Activated T-cell treated with anti-CD3 and anti-CD28 coated beads, Interleukin-2, amount 50 U/mL, for 4 hours (primary cell): ENCODE results near the gene VIPR2. TPM values are rescaled to one million over a fixed set of nuclear protein-coding genes. Genes with fewer than 3 reads are reported as not detected.
"Not testable (repeated sequence)": the region's sequence is repeated elsewhere in the genome, so short reads cannot be mapped to it uniquely, and the experiment has no call there.

Source experiments
- ATAC-seq, 2 donors: fragments of 200-7000 bp; cut with Tn5 transposase; one replicate each; pipeline ENCODE4 v1.10.0; 2021
- DNase-seq: peaks from one replicate; pipeline ENCODE4 v3.0.0-alpha.2; 2020
- H3K27me3 Mint-ChIP-seq: one replicate; pipeline ENCODE4 v1.8.0; 2021; ENCODE audit warnings: low read depth, mixed read lengths
- H3K36me3 Mint-ChIP-seq: one replicate; pipeline ENCODE4 v1.8.0; 2022; ENCODE audit warnings: mixed read lengths; ENCODE audit not compliant: insufficient read depth
- H3K4me1 Mint-ChIP-seq: one replicate; pipeline ENCODE4 v1.8.0; 2021; ENCODE audit warnings: low read depth, mixed read lengths
- H3K4me3 Mint-ChIP-seq: one replicate; pipeline ENCODE4 v1.8.0; 2021; ENCODE audit warnings: mild to moderate bottlenecking, moderate library complexity, mixed read lengths
- H3K9me3 Mint-ChIP-seq: one replicate; pipeline ENCODE4 v1.8.0; 2021; ENCODE audit warnings: mixed read lengths
- total RNA-seq, 3 donors: library from RNA; stranded (reverse); gene quantifications; one replicate each; pipeline ENCODE4 v1.2.1, GENCODE V29; 2021

Gene VIPR2
- total RNA-seq, 3 donors from 2014 or later, result 0.14 to 0.30 (median 0.26) TPM

DNA sequence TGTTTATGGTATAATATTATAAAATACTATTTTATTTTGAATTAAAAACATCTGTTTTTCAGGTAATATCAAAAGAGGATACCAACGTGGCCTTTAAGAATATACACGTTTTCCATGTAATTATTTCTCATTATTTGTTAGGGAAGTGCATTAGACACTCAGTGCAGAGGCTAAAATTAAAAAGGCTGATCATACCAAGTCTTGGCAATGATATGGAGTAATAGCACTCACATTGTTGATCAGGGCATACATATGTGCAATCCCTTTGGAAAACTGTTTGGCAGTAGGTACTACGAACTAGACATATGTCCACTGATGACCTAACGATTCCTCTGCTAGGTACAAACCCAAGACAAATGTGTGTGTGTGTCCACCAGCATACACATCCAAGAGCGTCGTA lies 20.7 kb upstream of the VIPR2 start:
- DNase-seq (no peak), ATAC-seq (no peak)
- no peak overlapping the region for H3K4me3 Mint-ChIP-seq
- no peaks in the 10 kb centered on the region for H3K27me3 Mint-ChIP-seq
- no peaks in the 10 kb centered on the region for H3K4me1 Mint-ChIP-seq
- H3K9me3 Mint-ChIP-seq, result no peaks in the 10 kb centered on the region
- no peaks in the 10 kb centered on the region for H3K36me3 Mint-ChIP-seq

DNA sequence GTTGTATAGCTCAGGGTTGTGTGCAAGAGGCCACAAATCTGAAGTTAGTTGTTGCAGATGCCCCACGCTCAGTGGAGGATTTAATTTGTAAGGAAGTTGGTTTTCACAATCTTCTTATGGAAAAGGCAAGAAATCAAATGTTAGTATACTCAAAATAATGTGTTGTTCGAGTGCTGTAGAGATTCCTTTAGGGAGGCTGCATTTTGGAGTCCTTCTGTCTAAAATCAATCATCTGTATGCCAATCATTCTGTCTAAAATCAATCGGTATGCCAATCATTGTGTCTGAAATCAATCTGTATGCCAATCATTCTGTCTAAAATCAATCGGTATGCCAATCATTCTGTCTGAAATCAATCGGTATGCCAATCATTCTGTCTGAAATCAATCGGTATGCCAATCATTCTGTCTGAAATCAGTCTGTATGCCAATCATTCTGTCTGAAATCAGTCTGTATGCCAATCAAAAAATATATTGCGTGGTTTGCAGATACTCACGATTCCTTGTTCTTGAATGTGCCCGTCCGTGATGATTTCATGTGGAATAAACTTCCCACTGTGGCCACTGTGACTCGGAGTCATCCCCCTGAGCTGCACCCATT lies 19.1 kb upstream of the VIPR2 start:
- H3K36me3 Mint-ChIP-seq, H3K9me3 Mint-ChIP-seq, H3K4me3 Mint-ChIP-seq, H3K27me3 Mint-ChIP-seq, DNase-seq, H3K4me1 Mint-ChIP-seq, ATAC-seq: not testable (repeated sequence)

DNA sequence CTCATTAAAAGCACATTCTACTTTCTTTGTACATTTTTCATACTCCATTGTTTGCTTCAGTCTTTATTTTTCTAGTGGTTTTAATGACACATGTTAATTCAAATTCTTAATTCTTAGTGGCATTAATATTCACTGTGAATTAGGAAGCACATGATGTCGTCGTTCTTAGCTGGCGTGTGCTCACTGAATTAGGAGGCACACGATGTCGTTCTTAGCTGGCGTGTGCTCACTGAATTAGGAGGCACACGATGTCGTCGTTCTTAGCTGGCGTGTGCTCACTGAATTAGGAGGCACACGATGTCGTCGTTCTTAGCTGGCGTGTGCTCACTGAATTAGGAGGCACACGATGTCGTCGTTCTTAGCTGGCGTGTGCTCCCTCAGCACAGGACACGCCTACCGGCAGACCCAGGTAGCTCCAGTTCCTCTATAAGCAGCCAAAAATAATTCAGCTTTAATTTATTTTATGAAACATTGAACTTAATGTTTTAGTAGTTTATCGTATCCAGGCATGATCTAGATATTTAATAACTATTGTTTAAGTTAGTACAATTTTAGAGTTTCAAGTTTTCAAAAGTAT lies 17.5 kb upstream of the VIPR2 start:
- H3K9me3 Mint-ChIP-seq, ATAC-seq, H3K4me3 Mint-ChIP-seq, DNase-seq, H3K36me3 Mint-ChIP-seq, H3K4me1 Mint-ChIP-seq, H3K27me3 Mint-ChIP-seq: not testable (repeated sequence)

DNA sequence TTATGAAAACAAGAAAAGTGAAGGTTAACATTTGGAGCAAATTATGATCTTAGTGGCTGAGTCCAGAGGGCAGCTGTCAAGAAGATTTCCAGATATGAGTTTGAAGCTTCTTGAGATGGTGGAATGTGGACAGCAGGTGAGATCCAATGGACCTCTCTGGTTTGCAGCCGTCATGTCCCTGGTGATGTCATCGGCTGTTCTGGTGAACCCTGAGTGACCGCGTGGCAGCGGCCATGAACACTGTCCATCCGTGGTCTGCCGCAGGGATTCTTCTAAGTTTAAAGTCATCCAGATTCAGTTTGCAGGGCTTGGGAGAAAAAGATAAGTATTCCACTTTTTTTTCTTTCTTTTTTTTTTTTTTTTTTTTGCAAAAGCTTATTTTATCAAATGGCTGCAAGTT lies 15.8 kb upstream of the VIPR2 start:
- DNase-seq (no peak), ATAC-seq (no peak)
- Mint-ChIP-seq H3K9me3 (no peaks in the 10 kb centered on the region), H3K4me1 (no peaks in the 10 kb centered on the region), H3K27me3 (peaks cover 8% of the 10 kb centered on the region), H3K36me3 (no peaks in the 10 kb centered on the region), H3K4me3 (no peak overlapping the region)

DNA sequence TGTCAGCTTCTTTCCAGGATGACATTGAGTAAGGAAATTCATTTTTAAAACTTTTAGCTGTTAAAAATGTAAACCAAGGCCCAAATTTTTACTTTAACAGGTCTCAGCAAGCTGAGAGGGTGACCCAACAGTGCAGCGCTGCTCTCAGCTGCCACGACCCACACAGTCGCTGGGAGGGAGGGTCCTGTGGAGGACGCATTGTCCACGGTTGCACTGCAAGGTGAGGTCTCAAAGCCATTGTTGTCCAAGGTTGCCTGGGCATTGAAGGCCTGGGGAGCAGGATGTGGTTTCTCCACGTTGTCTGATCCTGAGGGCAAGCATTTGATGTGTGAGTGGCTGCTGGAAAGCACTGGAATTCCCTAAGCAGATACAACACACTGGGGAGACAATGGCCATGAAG lies 15.1 kb upstream of the VIPR2 start:
- Mint-ChIP-seq H3K4me1 (no peaks in the 10 kb centered on the region), H3K9me3 (no peaks in the 10 kb centered on the region), H3K4me3 (no peak overlapping the region), H3K27me3 (peaks cover 8% of the 10 kb centered on the region), H3K36me3 (no peaks in the 10 kb centered on the region)
- ATAC-seq (no peak), DNase-seq (no peak)

DNA sequence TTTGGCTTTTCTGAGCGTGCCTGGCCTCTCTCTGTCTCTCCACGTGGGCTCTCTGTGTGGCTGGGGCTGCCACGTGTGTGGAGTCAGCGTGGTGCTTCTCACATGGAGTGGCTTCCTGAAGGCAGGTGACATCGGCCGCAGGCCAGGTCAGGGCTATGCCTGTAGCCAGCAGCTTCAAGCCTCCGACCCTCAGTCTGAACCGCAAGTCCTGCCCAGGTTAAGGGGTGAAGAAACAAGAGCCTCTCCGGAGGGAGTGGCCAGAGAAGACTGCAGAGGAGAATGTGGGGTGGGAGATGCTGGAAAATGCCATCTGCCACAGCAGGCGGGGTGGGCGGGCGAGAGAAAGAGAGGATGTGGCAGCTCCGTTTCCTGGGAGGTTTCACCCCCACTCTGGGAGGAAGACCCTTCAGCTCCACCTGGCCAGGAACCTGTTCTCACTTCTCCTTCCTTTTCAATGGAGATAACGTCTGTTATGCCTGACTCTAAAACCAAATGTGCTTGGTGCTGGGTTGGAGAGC lies 14.3 kb upstream of the VIPR2 start:
- Mint-ChIP-seq H3K36me3 (no peaks in the 10 kb centered on the region), H3K4me1 (no peaks in the 10 kb centered on the region), H3K4me3 (no peak overlapping the region), H3K9me3 (no peaks in the 10 kb centered on the region), H3K27me3 (peaks cover 8% of the 10 kb centered on the region)
- ATAC-seq (no peak), DNase-seq (no peak)

DNA sequence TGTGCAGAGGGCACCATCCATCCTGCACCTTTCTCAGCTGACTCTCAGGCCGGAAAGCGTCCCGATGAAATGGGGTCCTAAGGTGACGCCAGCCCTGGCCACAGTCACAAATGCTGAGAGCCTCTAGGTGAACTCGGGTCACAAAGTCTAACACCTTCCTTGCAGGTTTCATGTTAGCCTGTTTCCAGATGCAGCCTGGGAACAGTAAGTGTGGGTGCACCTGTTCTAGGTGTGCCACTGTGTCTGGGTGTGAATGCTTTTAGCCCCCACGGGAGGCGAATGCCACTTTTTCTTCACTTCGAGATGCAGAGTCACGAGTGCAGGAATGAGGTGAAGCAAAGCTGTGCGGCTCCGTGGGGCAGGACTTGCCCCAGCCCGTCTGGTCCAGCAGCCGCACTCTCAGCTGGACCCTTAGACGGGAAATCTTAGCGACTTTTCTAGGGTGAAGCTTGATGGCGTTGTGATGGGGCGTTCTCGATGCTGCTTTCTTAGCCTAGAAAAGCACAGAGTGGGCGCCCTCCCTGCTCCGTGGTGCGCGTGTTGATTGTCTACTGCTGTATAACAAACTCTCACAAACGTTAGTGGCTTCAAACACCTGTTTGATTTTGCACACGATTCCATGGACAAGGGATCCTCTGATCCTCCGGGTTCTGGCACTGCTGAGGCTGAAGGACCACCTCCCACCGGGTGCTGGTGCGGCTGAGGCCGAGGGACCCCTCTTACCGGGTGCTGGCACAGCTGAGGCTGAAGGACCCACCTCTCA lies 13.6 kb upstream of the VIPR2 start:
- H3K9me3 Mint-ChIP-seq, result no peaks in the 10 kb centered on the region
- ATAC-seq (no peak), DNase-seq (no peak)
- no peak overlapping the region for H3K4me3 Mint-ChIP-seq
- no peaks in the 10 kb centered on the region for H3K36me3 Mint-ChIP-seq
- H3K4me1 Mint-ChIP-seq, result no peaks in the 10 kb centered on the region
- peaks cover 8% of the 10 kb centered on the region for H3K27me3 Mint-ChIP-seq

DNA sequence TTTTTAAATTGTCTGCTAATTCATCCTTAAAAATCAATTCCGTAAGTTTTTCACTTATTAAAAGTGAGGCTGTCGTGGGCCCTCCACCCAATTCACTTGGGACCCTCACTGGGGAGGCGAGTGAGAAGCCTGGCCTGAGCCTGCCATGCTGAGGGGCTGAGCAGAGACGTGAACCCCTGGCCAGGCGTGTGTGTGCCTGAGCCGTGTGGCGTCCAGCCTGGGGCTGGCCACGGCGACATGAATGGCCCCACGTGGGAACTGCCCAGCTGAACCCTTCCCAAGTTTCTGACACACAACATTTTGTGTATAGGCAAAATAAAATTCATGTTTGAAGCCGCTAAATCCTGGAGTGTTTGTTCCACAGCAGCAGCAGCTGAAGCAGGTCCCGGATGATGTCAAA lies 13.0 kb upstream of the VIPR2 start:
- Mint-ChIP-seq H3K4me1 (no peaks in the 10 kb centered on the region), H3K27me3 (peaks cover 8% of the 10 kb centered on the region), H3K36me3 (no peaks in the 10 kb centered on the region), H3K4me3 (no peak overlapping the region), H3K9me3 (no peaks in the 10 kb centered on the region)
- ATAC-seq (no peak), DNase-seq (no peak)

DNA sequence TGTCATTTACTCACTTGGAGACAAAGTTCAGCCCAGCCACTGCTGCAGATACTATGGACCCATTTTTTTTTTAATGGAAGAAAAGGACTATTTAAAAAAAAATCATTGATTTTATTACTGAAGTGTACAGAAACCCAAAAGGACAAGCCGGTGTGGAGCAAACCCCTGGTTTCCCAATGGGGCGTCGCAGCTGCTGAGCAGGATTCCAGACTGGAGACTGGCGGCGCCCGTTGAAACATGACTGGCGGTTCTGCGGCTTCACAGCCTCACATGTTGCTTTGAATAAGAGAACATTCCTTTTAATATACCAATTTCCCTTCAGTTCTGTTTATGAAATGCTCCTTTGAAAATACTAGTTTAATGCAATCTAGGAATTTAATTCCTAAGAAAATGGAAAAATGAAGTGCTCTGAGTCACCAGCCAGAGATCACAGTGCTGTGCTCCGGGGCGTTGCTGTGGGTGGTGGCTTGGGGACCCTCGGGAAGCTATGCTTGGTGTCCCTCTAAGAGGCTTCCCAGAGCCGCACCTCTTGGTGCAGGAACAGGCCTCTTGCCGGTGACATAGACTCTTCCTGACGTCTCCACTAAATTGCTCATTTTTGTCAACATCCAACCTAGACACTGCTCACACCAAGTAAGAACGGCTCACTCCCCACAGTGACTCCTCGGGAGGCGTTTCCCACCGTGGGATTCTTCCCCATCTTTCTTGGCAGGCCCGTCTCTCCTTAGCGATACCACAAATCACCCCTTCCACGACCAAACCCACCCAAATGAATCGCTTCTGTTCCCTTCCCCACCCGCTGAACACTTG lies 12.0 kb upstream of the VIPR2 start:
- no peaks in the 10 kb centered on the region for H3K4me1 Mint-ChIP-seq
- ATAC-seq, result no peak
- H3K4me3 Mint-ChIP-seq, result no peak overlapping the region
- peaks cover 8% of the 10 kb centered on the region for H3K27me3 Mint-ChIP-seq
- no peaks in the 10 kb centered on the region for H3K36me3 Mint-ChIP-seq
- H3K9me3 Mint-ChIP-seq, result no peaks in the 10 kb centered on the region
- no peak for DNase-seq

DNA sequence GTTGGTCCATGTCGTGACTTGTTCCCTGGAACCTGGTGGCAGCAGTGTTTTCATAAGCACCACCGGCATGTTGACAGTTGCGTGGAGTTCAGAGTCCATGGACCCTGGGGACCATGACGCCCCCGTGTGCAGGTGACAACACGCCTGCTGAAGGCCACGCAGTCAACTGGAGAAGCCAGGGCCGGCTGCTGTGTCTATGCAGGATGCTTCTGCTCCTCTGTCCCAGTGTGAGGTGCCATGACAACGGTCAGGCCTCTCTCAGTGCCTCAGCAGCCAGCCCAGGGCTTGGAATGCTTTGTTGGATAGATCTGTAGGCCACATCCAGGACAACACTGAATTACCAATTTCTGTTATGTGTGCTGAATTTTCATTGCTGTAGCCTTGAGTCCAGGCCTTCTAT lies 10.7 kb upstream of the VIPR2 start:
- Mint-ChIP-seq H3K9me3 (no peaks in the 10 kb centered on the region), H3K27me3 (peaks cover 8% of the 10 kb centered on the region), H3K4me1 (no peaks in the 10 kb centered on the region), H3K4me3 (no peak overlapping the region), H3K36me3 (no peaks in the 10 kb centered on the region)
- no peak for ATAC-seq
- no peak for DNase-seq

DNA sequence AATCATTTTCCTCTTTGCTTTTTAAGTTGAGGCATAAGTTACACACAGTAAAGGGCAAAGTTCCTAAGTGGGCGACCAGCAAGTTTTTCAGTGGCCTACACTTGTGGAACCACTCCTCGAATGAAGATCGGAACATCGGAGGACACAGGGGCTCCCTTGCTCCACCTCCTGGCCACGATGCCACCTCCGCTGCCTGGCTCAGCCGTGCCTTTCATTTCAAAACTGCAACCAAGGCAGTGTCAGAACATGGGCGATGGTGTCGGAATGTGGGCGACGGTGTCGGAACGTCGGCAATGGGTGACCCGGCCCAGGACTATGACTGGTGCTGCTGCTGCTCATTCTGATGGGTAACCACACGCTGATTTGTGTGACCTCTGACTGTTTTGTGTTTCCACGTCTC lies 9.6 kb upstream of the VIPR2 start:
- DNase-seq, result no peak
- Mint-ChIP-seq H3K9me3 (no peaks in the 10 kb centered on the region), H3K36me3 (no peaks in the 10 kb centered on the region), H3K4me1 (no peaks in the 10 kb centered on the region), H3K4me3 (no peak overlapping the region), H3K27me3 (peaks cover 8% of the 10 kb centered on the region)
- no peak for ATAC-seq

DNA sequence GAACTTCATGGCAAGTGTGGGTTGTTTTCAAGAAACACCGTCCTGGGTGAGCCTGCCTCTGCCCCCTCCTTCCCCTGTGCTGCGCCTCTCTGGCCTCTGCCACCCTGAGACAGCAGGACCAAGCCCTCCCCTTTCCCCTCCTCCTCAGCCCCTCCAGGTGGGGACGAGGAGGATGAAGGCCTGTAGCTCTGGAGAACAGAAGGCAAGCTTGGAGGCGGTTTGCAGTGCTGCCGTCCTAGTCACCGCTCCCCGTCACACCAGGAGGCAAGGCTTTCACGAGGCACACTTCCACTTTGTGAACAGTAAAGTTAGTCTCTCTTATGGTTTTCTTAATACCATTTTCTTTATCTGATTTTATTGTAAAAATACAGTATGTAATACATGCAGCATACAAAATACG lies 8.8 kb upstream of the VIPR2 start:
- Mint-ChIP-seq H3K9me3 (no peaks in the 10 kb centered on the region), H3K4me1 (no peaks in the 10 kb centered on the region), H3K4me3 (no peak overlapping the region), H3K36me3 (no peaks in the 10 kb centered on the region), H3K27me3 (peaks cover 9% of the 10 kb centered on the region)
- DNase-seq (no peak), ATAC-seq (no peak)

DNA sequence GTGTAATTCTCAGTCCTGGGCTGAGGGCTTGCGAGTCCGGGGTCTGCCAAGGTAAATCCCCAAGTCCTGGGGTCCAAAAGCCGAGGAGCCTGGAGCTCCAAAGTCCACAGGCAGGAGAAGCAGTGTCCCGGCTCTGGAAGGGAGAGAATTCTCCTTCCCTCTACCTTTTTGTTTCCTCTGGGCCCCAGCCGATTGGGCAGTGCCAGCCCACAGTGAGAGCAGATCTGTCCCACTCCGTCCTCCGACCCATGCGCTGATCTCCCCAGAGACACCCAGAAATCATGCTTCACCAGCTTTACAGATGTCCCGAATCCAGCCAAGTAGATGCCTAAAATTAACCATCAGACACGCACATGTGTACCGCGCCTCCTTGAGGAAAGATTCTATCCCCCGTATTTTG lies 8.1 kb upstream of the VIPR2 start:
- DNase-seq (no peak), ATAC-seq (no peak)
- no peaks in the 10 kb centered on the region for H3K4me1 Mint-ChIP-seq
- no peaks in the 10 kb centered on the region for H3K9me3 Mint-ChIP-seq
- peaks cover 8% of the 10 kb centered on the region for H3K27me3 Mint-ChIP-seq
- H3K36me3 Mint-ChIP-seq, result no peaks in the 10 kb centered on the region
- no peak overlapping the region for H3K4me3 Mint-ChIP-seq

DNA sequence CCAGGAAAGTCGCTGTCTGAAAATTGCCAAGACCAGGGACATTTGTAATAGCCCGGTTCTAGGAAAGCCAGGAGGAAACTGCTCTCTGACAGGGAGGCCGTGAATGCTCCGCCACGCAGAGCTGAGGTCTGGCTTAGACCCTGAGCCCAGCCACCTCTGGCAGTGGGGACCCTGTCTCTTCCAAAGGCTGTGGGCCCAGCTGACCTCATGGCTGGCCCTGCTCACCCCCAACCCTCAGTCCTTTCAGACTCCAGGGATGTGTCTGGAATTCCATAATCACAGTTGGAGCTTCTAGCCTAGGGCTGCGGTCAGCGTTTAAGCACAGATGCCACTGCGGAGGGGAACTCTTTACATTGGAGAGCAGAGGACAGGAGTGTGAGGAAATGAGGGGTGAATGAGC lies 6.6 kb upstream of the VIPR2 start:
- H3K27me3 Mint-ChIP-seq, result peaks cover 7% of the 10 kb centered on the region
- no peak overlapping the region for H3K4me3 Mint-ChIP-seq
- no peak for ATAC-seq
- no peaks in the 10 kb centered on the region for H3K4me1 Mint-ChIP-seq
- no peaks in the 10 kb centered on the region for H3K9me3 Mint-ChIP-seq
- no peaks in the 10 kb centered on the region for H3K36me3 Mint-ChIP-seq
- no peak for DNase-seq
